ENCODE data around the gene SLC8A1.

GRCh38 chr2:40466332-40466906, 14.5 kb upstream of the SLC8A1 start:
- TF ChIP-seq CTCF (conservative IDR thresholded peaks at IDR 0.05; ENCODE audit: low read depth, low read length) = no peak
- TF ChIP-seq EZH2 (IDR thresholded peaks at IDR 0.05; ENCODE audit: borderline replicate concordance, low read depth, low read length, poor library complexity, severe bottlenecking) = no peak
